HUES64 (cell line): Measurements from ENCODE around the gene COL4A1.

Source experiments
- H3K27ac ChIP-seq: 2 replicates; pipeline ENCODE4 v1.7.0; 2013; ENCODE audit warnings: low read depth, low read length, inconsistent platforms
- H3K27me3 ChIP-seq: 2 replicates; pipeline ENCODE4 v1.6.1; 2013; ENCODE audit warnings: mild to moderate bottlenecking, low read length; ENCODE audit not compliant: insufficient read depth
- H3K36me3 ChIP-seq: 2 replicates; pipeline ENCODE4 v1.6.1; 2013; ENCODE audit warnings: mild to moderate bottlenecking, low read length; ENCODE audit not compliant: insufficient read depth
- H3K4me1 ChIP-seq: 2 replicates; pipeline ENCODE4 v1.6.1; 2013; ENCODE audit warnings: mild to moderate bottlenecking, low read length, moderate library complexity; ENCODE audit not compliant: insufficient read depth
- H3K4me3 ChIP-seq: 2 replicates; pipeline ENCODE4 v1.5.1; 2013; ENCODE audit warnings: mild to moderate bottlenecking, low read length, moderate library complexity
- H3K9ac ChIP-seq: 2 replicates; pipeline ENCODE4 v1.6.1; 2013; ENCODE audit warnings: mild to moderate bottlenecking, low read depth, low read length
- H3K9me3 ChIP-seq: 2 replicates; pipeline ENCODE4 v1.6.1; 2013; ENCODE audit warnings: low read depth, low read length; ENCODE audit not compliant: insufficient read depth
- WGBS: fragments of 150-250, 120-280 bp; methylation state at CpG from one replicate; pipeline ENCODE4 v1.1.7; 2013; ENCODE audit warnings: missing lambda C conversion rate; 5-methylcytosine and 5-hydroxymethylcytosine counted together

The COL4A1 gene

GRCh38 chr13:110269509-110270185 lies 37.3 kb downstream of the COL4A1 start:
- Histone ChIP-seq H3K9ac (no peak overlapping the region), H3K27me3 (no peaks in the 10 kb centered on the region)
- 97% methylated on average over 14 of the region's 14 CpGs for WGBS

DNA sequence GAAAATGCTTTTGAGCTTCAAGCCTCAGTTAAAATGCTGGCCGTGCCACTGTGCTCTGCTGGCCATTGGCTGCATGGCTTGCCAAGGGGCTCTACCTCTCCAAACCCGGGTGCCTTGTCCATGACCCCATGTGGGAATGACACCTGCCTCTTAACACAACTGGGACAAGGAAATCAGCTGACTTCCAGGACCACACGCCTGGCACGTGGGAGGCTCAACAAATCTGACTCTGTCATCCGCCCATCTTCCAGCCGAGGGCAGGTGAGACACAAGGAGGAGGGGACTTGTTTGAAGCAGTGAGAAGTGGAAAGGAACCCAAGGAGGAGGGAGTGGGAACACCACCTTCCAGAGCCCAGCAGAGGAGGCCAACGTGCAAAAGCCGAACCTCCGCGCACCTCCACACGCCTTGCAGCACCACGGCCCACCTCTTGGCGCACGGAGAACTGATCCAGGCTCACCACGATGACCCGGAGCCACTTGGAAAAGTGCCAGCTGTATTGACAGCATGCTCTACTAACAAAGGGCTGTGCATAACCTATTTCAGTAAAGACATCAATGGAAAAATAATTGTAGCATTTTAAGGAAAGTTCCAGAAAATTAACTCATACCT lies 38.3 kb downstream of the COL4A1 start:
- no peaks in the 10 kb centered on the region for H3K36me3 ChIP-seq
- no peaks in the 10 kb centered on the region for H3K27me3 ChIP-seq
- peaks cover 34% of the 10 kb centered on the region for H3K4me1 ChIP-seq
- H3K9ac ChIP-seq = no peak overlapping the region
- H3K4me3 ChIP-seq = no peak overlapping the region
- WGBS = 93% methylated on average over 16 of the region's 16 CpGs
- no peak overlapping the region for H3K27ac ChIP-seq
- H3K9me3 ChIP-seq = no peaks in the 10 kb centered on the region

More at GRCh38 chr13:110269509-110270185, 37.3 kb downstream of the COL4A1 start:
- H3K9me3 ChIP-seq = no peaks in the 10 kb centered on the region
- H3K27ac ChIP-seq = no peak overlapping the region
- H3K4me3 ChIP-seq = no peak overlapping the region
- H3K36me3 ChIP-seq = no peaks in the 10 kb centered on the region
- peaks cover 26% of the 10 kb centered on the region for H3K4me1 ChIP-seq

GRCh38 chr13:110268061-110268460 lies 38.9 kb downstream of the COL4A1 start:
- Histone ChIP-seq H3K9me3 (no peaks in the 10 kb centered on the region), H3K27me3 (no peaks in the 10 kb centered on the region), H3K9ac (no peak overlapping the region), H3K36me3 (no peaks in the 10 kb centered on the region), H3K27ac (no peak overlapping the region), H3K4me3 (no peak overlapping the region), H3K4me1 (peaks cover 34% of the 10 kb centered on the region)
- 95% methylated on average over 6 of the region's 6 CpGs for WGBS

DNA sequence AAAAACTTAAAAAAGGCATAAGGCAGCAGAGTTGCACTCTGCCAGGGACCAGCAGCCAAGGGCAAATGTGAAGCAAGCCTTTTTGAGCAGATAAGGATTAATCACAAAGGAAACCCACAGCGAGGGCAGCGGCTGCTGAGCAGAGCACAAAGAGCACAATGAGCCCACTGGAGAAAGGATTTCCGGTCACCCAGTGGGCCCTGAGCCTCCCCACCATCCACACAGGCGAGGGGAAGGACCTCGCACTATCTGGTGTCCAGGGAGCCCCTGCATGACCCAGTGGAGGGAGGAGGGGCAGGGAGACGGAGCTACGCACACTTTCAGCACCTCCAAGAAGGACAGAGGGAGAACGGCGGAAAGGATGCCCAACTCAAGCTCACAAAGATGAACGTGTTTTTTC lies 40.0 kb downstream of the COL4A1 start:
- Histone ChIP-seq H3K9ac (no peak overlapping the region), H3K27ac (no peak overlapping the region), H3K4me1 (peaks cover 42% of the 10 kb centered on the region), H3K36me3 (no peaks in the 10 kb centered on the region), H3K4me3 (no peak overlapping the region), H3K27me3 (no peaks in the 10 kb centered on the region), H3K9me3 (no peaks in the 10 kb centered on the region)
- 53% methylated on average over 10 of the region's 10 CpGs for WGBS

DNA sequence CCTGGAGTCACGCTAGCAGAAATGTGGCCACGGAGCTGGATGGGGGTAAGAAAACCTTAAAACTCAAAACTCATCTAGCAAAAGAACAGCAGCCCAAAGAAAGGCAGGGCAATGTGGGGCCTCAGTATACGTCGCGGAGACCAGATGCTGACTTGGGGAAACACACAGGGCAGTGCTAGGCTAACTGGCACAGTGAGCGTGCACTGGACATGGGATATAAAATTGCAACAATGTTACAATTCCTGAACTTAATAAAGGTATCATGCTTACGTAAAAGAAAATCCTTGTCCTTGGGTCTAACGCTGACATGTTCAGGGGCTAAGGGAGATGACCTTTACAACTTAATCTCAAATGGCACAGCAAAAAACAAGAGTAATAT lies 40.5 kb downstream of the COL4A1 start:
- H3K9ac ChIP-seq = no peak overlapping the region
- peaks cover 47% of the 10 kb centered on the region for H3K4me1 ChIP-seq
- peak overlapping the region; percentile 15; the same call in 1 of the 2 replicates for H3K27ac ChIP-seq
- H3K4me3 ChIP-seq = no peak overlapping the region
- H3K36me3 ChIP-seq = no peaks in the 10 kb centered on the region
- no peaks in the 10 kb centered on the region for H3K27me3 ChIP-seq
- WGBS = 89% methylated on average over 8 of the region's 8 CpGs
- H3K9me3 ChIP-seq = no peaks in the 10 kb centered on the region

- H3K36me3 ChIP-seq = no peaks in the 10 kb centered on the region
- WGBS = 88% methylated on average over 38 of the region's 38 CpGs
- H3K27me3 ChIP-seq = no peaks in the 10 kb centered on the region
- H3K9ac ChIP-seq = no peak overlapping the region
- H3K4me3 ChIP-seq = no peak overlapping the region
- no peaks in the 10 kb centered on the region for H3K9me3 ChIP-seq
- 0 out of 2 replicates have a peak overlapping the region, but pooled peaks have one; percentile 15 for H3K27ac ChIP-seq
- peaks cover 52% of the 10 kb centered on the region for H3K4me1 ChIP-seq
Observed at GRCh38 chr13:110265682-110266430, 41.1 kb downstream of the COL4A1 start.

DNA sequence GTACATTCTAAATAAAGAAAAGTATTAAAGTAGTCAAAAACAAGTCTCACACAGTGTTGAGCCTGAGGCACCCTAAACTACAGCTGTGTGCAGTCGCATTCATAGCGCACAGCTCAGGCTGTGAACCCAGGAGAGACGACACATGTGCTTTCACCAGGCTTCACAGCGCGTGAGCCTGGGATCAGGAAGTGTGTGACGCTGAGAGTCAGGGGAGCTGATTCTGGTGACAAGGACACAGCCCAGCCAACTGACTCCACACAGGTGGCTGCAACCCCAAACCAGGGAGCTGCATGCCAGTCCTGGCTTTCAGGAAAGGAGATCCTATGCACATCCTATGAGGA lies 41.6 kb downstream of the COL4A1 start:
- Histone ChIP-seq H3K4me1 (peaks cover 52% of the 10 kb centered on the region), H3K4me3 (no peak overlapping the region), H3K27ac (no peak overlapping the region), H3K9ac (no peak overlapping the region), H3K9me3 (no peaks in the 10 kb centered on the region), H3K27me3 (no peaks in the 10 kb centered on the region), H3K36me3 (no peaks in the 10 kb centered on the region)
- 90% methylated on average over 6 of the region's 6 CpGs for WGBS

DNA sequence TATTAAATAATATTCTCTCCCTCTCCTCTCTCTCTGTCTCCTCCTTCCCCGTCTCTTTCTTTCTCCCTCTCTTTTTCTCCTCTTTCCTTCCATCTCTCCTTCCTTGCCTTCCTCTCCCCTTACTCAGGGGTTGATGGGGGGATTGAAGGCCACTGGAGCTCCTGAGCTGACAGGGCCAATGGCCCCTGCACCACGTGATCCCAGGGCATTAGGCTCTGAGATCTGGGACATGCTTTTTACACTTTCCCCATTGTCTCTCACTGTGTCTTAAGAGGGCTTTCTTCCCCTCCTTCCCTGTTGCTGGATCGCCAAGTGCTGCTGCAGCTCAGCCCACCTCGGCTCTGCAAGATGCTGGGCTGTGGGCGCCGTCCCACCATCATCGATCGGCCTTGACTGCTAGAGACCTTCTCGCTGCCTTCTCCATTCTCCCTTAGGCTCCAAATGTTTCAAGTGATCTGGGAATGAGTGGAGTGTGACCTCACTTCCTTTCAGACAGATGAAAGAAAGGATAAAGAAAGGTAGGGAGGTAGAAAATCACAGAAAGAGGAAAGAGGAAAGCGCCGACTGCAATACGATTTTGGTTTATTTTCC lies 42.2 kb downstream of the COL4A1 start:
- WGBS = 87% methylated on average over 11 of the region's 12 CpGs
- Histone ChIP-seq H3K9ac (no peak overlapping the region), H3K9me3 (no peaks in the 10 kb centered on the region), H3K36me3 (no peaks in the 10 kb centered on the region), H3K4me1 (peaks cover 52% of the 10 kb centered on the region), H3K27me3 (no peaks in the 10 kb centered on the region), H3K4me3 (no peak overlapping the region), H3K27ac (no peak overlapping the region)

DNA sequence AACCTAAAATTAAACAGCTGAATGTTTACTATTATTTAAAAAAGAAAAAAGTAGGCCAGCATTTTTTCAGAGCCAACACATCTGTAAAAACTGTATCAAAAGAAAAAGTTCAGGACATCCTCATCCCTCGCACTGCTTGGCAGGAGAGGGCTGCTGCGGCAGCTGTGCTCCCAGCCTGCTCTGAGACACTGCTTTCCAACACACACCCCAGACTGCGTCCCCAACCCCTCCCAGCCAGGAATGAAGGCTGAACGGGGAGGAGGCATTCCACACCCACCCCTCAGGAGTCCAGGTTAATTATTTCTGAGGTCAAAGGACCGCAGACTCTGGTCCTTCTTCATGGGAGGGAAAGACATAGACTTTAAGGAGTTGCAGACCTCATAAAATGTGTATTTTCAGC lies 43.1 kb downstream of the COL4A1 start:
- no peaks in the 10 kb centered on the region for H3K9me3 ChIP-seq
- H3K36me3 ChIP-seq = no peaks in the 10 kb centered on the region
- no peak overlapping the region for H3K4me3 ChIP-seq
- H3K27me3 ChIP-seq = no peaks in the 10 kb centered on the region
- 70% methylated on average over 5 of the region's 5 CpGs for WGBS
- H3K9ac ChIP-seq = no peak overlapping the region; the same call in 1 of the 2 replicates
- no peak overlapping the region for H3K27ac ChIP-seq
- peaks cover 52% of the 10 kb centered on the region for H3K4me1 ChIP-seq

DNA sequence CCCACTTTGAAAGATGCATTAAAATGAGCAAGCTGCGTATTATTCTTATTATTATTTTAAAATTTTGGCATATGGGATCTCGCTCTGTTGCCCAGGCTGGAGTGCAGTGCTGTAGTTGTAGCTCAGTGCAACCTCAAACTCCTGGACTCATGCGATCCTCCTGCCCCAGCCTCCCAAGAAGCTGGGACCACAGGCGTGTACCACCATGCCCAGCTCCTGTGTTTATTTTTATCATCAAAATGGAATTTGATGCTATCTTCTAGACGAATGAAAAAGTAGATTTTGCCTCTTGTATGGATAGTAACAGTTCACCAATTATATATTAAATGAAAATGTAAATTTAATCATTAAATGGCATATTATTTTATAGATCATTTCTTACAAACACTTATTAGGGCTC lies 43.6 kb downstream of the COL4A1 start:
- Histone ChIP-seq H3K4me3 (no peak overlapping the region), H3K9ac (no peak overlapping the region), H3K27me3 (no peaks in the 10 kb centered on the region), H3K9me3 (no peaks in the 10 kb centered on the region), H3K27ac (no peak overlapping the region), H3K36me3 (no peaks in the 10 kb centered on the region), H3K4me1 (peaks cover 52% of the 10 kb centered on the region)
- WGBS = 84% methylated on average over 4 of the region's 5 CpGs
